Purkinje cell (primary cell): ENCODE data around the gene EPRS1. TPM values are rescaled to one million over a fixed set of nuclear protein-coding genes. Genes with fewer than 3 reads are reported as not detected.

Experiments used
- polyA plus RNA-seq: library from polyadenylated mRNA; unstranded; fragments of >200 nt; fragmentation: Nextera tagmentation; gene quantifications from 2 replicates; pipeline ENCODE4 v1.2.1, GENCODE V29; 2014

The EPRS1 gene
- 158 and 210 TPM in 2 replicates for polyA plus RNA-seq

GRCh38 chr1:220046052-220046930 is at the start of gene EPRS1:
EPRS1 (minus strand) TSS chr1:220046505; CDS start chr1:220046388, 117 bp downstream.

DNA sequence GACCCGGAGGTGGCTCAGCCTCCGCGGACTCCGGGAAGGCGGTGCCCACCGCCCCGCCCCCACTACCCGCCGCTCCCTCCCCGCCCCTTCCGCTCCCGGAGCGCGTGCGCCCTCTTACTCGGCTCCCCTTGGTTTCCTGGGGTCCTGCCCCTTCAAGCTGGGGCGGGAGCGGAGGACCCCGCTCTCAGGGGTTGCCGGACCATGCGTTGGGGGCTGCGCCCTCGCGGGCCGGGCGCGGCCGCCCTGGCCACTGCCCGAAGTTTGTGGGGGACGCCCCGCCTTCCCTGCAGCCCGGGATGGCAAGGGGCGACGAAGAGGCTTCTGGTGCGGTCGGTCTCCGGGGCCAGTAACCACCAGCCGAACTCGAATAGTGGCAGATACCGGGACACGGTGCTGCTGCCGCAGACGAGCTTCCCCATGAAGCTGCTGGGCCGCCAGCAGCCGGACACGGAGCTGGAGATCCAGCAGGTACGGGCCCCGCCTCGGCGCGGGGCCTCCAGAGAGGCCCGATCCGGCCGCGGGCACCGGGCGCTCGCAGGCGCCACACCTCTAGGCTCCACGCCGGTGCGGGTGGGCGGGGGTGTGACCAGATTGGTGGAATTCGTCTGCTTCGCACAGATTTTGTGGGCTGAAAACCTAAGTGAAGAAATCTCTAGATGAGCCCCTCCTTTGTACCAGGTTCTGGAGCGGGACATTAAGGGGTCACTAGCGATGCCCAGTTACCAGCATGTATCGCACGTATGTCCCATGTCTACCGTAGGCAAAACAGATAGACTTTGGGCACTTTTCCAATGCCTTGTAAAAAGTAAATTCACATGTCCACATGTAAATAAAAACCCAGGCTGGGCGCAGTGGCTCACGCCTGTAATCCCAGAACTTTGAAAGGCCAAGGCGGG is 48.0 kb upstream of the EPRS1 start, which contains the start of gene IARS2:
Gene IARS2, plus strand, starts transcription at position 117 of the 896 bp plus-strand sequence. Its CDS starts 85 bp downstream, at position 202.

DNA sequence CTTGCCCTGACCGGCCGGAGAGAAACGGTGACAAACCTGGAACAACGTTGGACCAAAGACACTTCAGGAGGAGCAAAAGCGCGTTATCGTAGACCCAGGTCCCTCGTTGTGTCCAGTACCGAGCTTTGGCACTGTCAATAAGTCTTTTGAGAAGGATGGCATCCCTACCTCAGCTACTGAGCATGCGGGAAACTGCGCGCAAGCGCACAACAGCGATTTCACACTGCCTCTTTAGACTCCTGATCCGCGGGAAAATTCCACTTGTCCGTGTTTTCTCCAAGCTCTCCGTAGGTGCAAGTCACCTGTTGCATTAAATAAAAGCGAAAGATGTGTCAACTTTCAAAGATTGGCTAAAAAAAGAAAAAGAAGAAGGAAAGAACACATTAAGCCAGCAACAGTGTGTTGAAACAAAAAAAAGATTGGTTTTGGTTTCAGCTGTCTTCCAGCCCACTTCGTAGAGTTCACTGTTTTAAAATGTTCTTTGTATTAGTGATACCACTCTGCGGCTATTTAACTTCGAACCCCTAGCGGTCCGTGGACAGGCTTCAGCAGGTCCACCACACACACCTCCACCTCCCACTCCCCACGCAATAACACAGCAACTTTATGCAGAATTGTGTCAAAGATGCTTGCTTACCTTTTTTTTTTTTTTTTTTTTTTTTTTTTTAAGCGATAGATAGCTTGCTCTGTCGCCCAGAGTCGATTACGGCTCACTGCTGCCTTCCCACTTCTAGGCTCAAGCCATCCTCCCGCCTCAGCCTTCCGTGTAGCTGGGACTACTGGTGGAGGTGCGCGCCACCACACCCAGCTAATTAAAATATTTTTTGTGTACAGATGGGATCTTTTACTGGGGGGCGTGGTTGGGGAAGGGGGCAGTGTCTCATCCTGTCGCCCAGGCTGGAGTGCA is 43.6 kb upstream of the EPRS1 start, which contains the start of gene BPNT1:
Gene BPNT1, minus strand, starts transcription at position 139 of the 907 bp plus-strand sequence. CDS start 9,942 bp downstream, outside the sequence.

Other genes with a start within 250 kb of the EPRS1 start
- 1.8 and 2.8 TPM in 2 replicates for gene SLC30A10, start 117.9 kb downstream of the EPRS1 start, polyA plus RNA-seq
- gene BPNT1, start 43.3 kb upstream of the EPRS1 start, polyA plus RNA-seq, result 4.0 and 9.2 TPM in 2 replicates
- 14.6 and 17.4 TPM in 2 replicates for gene IARS2, start 47.6 kb upstream of the EPRS1 start, polyA plus RNA-seq
- gene RAB3GAP2, start 225.9 kb upstream of the EPRS1 start, polyA plus RNA-seq, result 46.0 and 57.9 TPM in 2 replicates